A673 (cell line): ENCODE data around the gene FARP1.

ENCODE experiments used
- EZH2 ChIP-seq: fragments of 200-600 bp; sonication (generic); IDR thresholded peaks from 2 replicates; pipeline ENCODE4 v1.6.1; 2017; ENCODE audit warnings: borderline replicate concordance, low read depth, mild to moderate bottlenecking, mixed read lengths, antibody characterized with exemption, low read length; ENCODE audit not compliant: poor library complexity, severe bottlenecking
- TF ChIP-seq, protein P1 (sequence below): fragments of 300-800, 200-600 bp; sonication (generic); conservative IDR thresholded peaks from 2 replicates; pipeline ENCODE4 v1.5.1; 2017; ENCODE audit warnings: low read depth, mild to moderate bottlenecking, antibody characterized with exemption, low read length, moderate library complexity, mixed read lengths

DNA sequence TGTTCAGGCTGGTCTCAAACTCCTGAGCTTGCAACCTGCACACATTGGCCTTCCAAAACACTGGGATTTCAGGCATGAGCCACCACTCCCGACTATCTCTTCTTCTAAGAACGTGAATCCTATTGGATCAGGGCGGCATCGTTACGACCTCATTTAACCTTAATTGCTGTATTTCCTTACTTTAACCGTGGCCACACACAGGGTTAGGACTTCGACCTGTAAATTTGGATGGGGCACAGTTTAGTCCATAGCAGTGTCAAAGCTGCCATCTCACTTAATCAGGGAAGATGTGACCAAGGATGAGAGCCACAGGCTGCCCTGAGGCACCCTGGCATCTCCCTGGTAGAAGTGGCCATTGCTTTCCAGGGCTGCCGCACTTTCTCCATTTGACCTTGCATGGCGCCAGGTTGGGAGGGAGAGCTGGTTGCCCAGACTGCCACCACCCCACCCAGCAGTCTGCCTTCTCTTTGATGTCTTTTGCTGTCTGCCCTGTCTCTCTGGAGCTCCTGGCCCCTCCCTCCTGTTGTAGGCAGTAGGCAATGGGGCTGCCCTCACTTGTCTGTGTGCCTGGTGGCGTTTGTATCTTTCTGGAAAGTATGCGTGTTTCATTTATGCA, 175.5 kb downstream of the FARP1 start:
- TF ChIP-seq, protein P1, sequence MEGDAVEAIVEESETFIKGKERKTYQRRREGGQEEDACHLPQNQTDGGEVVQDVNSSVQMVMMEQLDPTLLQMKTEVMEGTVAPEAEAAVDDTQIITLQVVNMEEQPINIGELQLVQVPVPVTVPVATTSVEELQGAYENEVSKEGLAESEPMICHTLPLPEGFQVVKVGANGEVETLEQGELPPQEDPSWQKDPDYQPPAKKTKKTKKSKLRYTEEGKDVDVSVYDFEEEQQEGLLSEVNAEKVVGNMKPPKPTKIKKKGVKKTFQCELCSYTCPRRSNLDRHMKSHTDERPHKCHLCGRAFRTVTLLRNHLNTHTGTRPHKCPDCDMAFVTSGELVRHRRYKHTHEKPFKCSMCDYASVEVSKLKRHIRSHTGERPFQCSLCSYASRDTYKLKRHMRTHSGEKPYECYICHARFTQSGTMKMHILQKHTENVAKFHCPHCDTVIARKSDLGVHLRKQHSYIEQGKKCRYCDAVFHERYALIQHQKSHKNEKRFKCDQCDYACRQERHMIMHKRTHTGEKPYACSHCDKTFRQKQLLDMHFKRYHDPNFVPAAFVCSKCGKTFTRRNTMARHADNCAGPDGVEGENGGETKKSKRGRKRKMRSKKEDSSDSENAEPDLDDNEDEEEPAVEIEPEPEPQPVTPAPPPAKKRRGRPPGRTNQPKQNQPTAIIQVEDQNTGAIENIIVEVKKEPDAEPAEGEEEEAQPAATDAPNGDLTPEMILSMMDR: no peak
- no peak for TF ChIP-seq EZH2
